Measurements from ENCODE around the gene KRT83. TPM values are rescaled to one million over a fixed set of nuclear protein-coding genes. Genes with fewer than 3 reads are reported as not detected.

The KRT83 gene
- total and polyA plus RNA-seq, 2 donors (not counting 1 experiment from before 2014, with no cell fraction given) = not detected

GRCh38 chr12:52369211-52369610, 48.0 kb upstream of the KRT83 start:
- ChIA-PET CTCF (interaction anchor here (0.6 to 1.3 kb wide), 3 partner anchors 8 to 97 kb away, joined by 3 read pairs; no protein-coding TSS in a partner anchor), POLR2A (no interaction called here)
- DNase-seq (no peak), ATAC-seq (ENCODE audit: low read depth) (no peak)
- TF ChIP-seq, protein P1, sequence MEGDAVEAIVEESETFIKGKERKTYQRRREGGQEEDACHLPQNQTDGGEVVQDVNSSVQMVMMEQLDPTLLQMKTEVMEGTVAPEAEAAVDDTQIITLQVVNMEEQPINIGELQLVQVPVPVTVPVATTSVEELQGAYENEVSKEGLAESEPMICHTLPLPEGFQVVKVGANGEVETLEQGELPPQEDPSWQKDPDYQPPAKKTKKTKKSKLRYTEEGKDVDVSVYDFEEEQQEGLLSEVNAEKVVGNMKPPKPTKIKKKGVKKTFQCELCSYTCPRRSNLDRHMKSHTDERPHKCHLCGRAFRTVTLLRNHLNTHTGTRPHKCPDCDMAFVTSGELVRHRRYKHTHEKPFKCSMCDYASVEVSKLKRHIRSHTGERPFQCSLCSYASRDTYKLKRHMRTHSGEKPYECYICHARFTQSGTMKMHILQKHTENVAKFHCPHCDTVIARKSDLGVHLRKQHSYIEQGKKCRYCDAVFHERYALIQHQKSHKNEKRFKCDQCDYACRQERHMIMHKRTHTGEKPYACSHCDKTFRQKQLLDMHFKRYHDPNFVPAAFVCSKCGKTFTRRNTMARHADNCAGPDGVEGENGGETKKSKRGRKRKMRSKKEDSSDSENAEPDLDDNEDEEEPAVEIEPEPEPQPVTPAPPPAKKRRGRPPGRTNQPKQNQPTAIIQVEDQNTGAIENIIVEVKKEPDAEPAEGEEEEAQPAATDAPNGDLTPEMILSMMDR (IDR thresholded peaks at IDR 0.05) = no peak
- TF ChIP-seq EZH2 (IDR thresholded peaks at IDR 0.05; ENCODE audit: borderline replicate concordance, insufficient read depth, low read depth, low read length, poor library complexity, severe bottlenecking) = no peak
- H3K27me3 ChIP-seq (replicated peaks in 1 of 4; ENCODE audit: control extremely low read depth in 1 of 4, control insufficient read depth in 3 of 4, insufficient read depth in 4 of 4, low read length in 3 of 4) = peaks cover 0 to 17% (median 3%) of the 10 kb centered on the region in 4 experiments
- H3K27me3 Mint-ChIP-seq = peaks cover 24% of the 10 kb centered on the region
- no peaks in the 10 kb centered on the region for H3K9me3 ChIP-seq (ENCODE audit: control extremely low read depth in 1 of 3, control insufficient read depth in 2 of 3, insufficient read depth in 1 of 3, low read length in 2 of 3)
- H3K4me2 ChIP-seq (replicated peaks; ENCODE audit: low read depth, low read length, poor library complexity, severe bottlenecking) = no peak overlapping the region
- no peaks in the 10 kb centered on the region for H3K36me3 ChIP-seq (replicated peaks in 1 of 2; ENCODE audit: control extremely low read depth in 1 of 2, control insufficient read depth in 1 of 2, extremely low read depth in 1 of 2, insufficient read depth in 2 of 2, low read length in 1 of 2)
- WGBS (ENCODE audit: insufficient coverage) = no CpG with 5 or more reads among the region's 3 CpGs
- H3K79me2 ChIP-seq (ENCODE audit: control insufficient read depth, insufficient read depth, low read length) = no peaks in the 10 kb centered on the region
- H3K9me3 Mint-ChIP-seq (ENCODE audit: insufficient read depth) = peaks cover 3% of the 10 kb centered on the region
- intact Hi-C loops (cut with micrococcal nuclease) = no loop called here
- no peak overlapping the region for H3K27ac ChIP-seq (ENCODE audit: low read length in 2 of 2)
- no peak overlapping the region for H3K4me3 Mint-ChIP-seq
- no peak overlapping the region for H2AFZ ChIP-seq (ENCODE audit: insufficient read depth, low read depth, low read length, poor library complexity, severe bottlenecking)
- no peaks in the 10 kb centered on the region for H4K20me1 ChIP-seq (ENCODE audit: control insufficient read depth, insufficient read depth, low read length, poor library complexity, severe bottlenecking)
- H3K27ac Mint-ChIP-seq = no peak overlapping the region
- no peak overlapping the region for H3K9ac ChIP-seq (ENCODE audit: low read length)
- peaks cover 1% of the 10 kb centered on the region for H3K4me1 Mint-ChIP-seq
- H3K4me3 ChIP-seq (ENCODE audit: control extremely low read depth in 1 of 5, extremely low read depth in 1 of 5, insufficient read depth in 1 of 5, low read depth in 2 of 5, low read length in 4 of 5) = no peak overlapping the region
- H3K4me1 ChIP-seq (ENCODE audit: control insufficient read depth in 2 of 2, insufficient read depth in 2 of 2, low read length in 2 of 2) = no peaks in the 10 kb centered on the region

- Mint-ChIP-seq H3K4me1 (peaks cover 1% of the 10 kb centered on the region), H3K4me3 (no peak overlapping the region), H3K9me3 (ENCODE audit: insufficient read depth) (peaks cover 3% of the 10 kb centered on the region), H3K27ac (no peak overlapping the region), H3K27me3 (peaks cover 24% of the 10 kb centered on the region)
- no peaks in the 10 kb centered on the region for H3K9me3 ChIP-seq (ENCODE audit: control extremely low read depth in 1 of 3, control insufficient read depth in 2 of 3, insufficient read depth in 1 of 3, low read length in 2 of 3)
- no peak overlapping the region for H3K4me3 ChIP-seq (ENCODE audit: control extremely low read depth in 1 of 5, extremely low read depth in 1 of 5, insufficient read depth in 1 of 5, low read depth in 2 of 5, low read length in 4 of 5)
- TF ChIP-seq, protein P1 (IDR thresholded peaks at IDR 0.05) = no peak
- no peak for TF ChIP-seq EZH2 (IDR thresholded peaks at IDR 0.05; ENCODE audit: borderline replicate concordance, insufficient read depth, low read depth, low read length, poor library complexity, severe bottlenecking)
- 86% methylated on average over 1 of the region's 3 CpGs for WGBS (ENCODE audit: insufficient coverage)
- H3K36me3 ChIP-seq (replicated peaks in 1 of 2; ENCODE audit: control extremely low read depth in 1 of 2, control insufficient read depth in 1 of 2, extremely low read depth in 1 of 2, insufficient read depth in 2 of 2, low read length in 1 of 2) = no peaks in the 10 kb centered on the region
- no peaks in the 10 kb centered on the region for H3K4me1 ChIP-seq (ENCODE audit: control insufficient read depth in 2 of 2, insufficient read depth in 2 of 2, low read length in 2 of 2)
- no peak for ATAC-seq (ENCODE audit: low read depth)
- ChIA-PET CTCF (interaction anchor here (0.7 kb wide), 1 partner anchor 11 kb away, joined by 3 read pairs; no protein-coding TSS in a partner anchor), POLR2A (no interaction called here)
- H3K27ac ChIP-seq (ENCODE audit: low read length in 2 of 2) = no peak overlapping the region
- H3K79me2 ChIP-seq (ENCODE audit: control insufficient read depth, insufficient read depth, low read length) = no peaks in the 10 kb centered on the region
- no peaks in the 10 kb centered on the region for H4K20me1 ChIP-seq (ENCODE audit: control insufficient read depth, insufficient read depth, low read length, poor library complexity, severe bottlenecking)
- H3K4me2 ChIP-seq (replicated peaks; ENCODE audit: low read depth, low read length, poor library complexity, severe bottlenecking) = no peak overlapping the region
- H3K27me3 ChIP-seq (replicated peaks in 1 of 4; ENCODE audit: control extremely low read depth in 1 of 4, control insufficient read depth in 3 of 4, insufficient read depth in 4 of 4, low read length in 3 of 4) = peaks cover 0 to 17% (median 3%) of the 10 kb centered on the region in 4 experiments
- no peak for DNase-seq
- H2AFZ ChIP-seq (ENCODE audit: insufficient read depth, low read depth, low read length, poor library complexity, severe bottlenecking) = no peak overlapping the region
- no peak overlapping the region for H3K9ac ChIP-seq (ENCODE audit: low read length)
- intact Hi-C loops (cut with micrococcal nuclease) = no loop called here
Measured at GRCh38 chr12:52368508-52368907, 47.3 kb upstream of the KRT83 start.
